DND-41 (cell line): ENCODE measurements around the gene OR7C1.
"Not testable (repeated sequence)": the region's sequence is repeated elsewhere in the genome, so short reads cannot be mapped to it uniquely, and the experiment has no call there.

Source experiments
- ATAC-seq: fragments of 200-7000 bp; cut with Tn5 transposase; 3 replicates; pipeline ENCODE4 v1.9.1; 2021; ENCODE audit warnings: low read depth; ENCODE audit not compliant: insufficient read depth
- DNase-seq: peaks from one replicate; pipeline ENCODE4 v3.0.0-alpha.2; 2020
- H2AFZ ChIP-seq: 2 replicates; pipeline ENCODE4 v1.6.0; 2012; ENCODE audit warnings: low read depth, low read length
- H3K27ac ChIP-seq: 2 replicates; pipeline ENCODE4 v1.5.1; 2012; ENCODE audit warnings: low read length, inconsistent platforms
- H3K27me3 ChIP-seq: fragments of 200-600 bp; sonication (generic); 2 replicates; pipeline ENCODE4 v1.6.0; 2012; ENCODE audit warnings: low read length, mild to moderate bottlenecking, inconsistent platforms; ENCODE audit not compliant: insufficient read depth, poor library complexity
- H3K36me3 ChIP-seq: 2 replicates; pipeline ENCODE4 v1.5.1; 2012; ENCODE audit warnings: low read length, inconsistent platforms; ENCODE audit not compliant: insufficient read depth
- H3K4me1 ChIP-seq: 2 replicates; pipeline ENCODE4 v1.5.1; 2012; ENCODE audit warnings: mild to moderate bottlenecking, low read length; ENCODE audit not compliant: insufficient read depth
- H3K4me2 ChIP-seq: 2 replicates; pipeline ENCODE4 v1.6.0; 2012; ENCODE audit warnings: mild to moderate bottlenecking, moderate library complexity, low read length, inconsistent platforms; ENCODE audit not compliant: insufficient read depth
- H3K4me3 ChIP-seq, 2 experiments: fragments of 200-600 bp in 1 of 2; shearing (Covaris generic) in 1 of 2; 2 replicates each; pipeline ENCODE4 v1.5.1; 2012 to 2016; ENCODE audit warnings: inconsistent platforms in 2 of 2, low read length in 2 of 2, mild to moderate bottlenecking in 2 of 2, low read depth in 1 of 2, moderate library complexity in 1 of 2
- H3K79me2 ChIP-seq: 2 replicates; pipeline ENCODE4 v1.6.0; 2012; ENCODE audit warnings: low read length, inconsistent platforms; ENCODE audit not compliant: insufficient read depth
- H3K9ac ChIP-seq: 2 replicates; pipeline ENCODE4 v1.6.0; 2012; ENCODE audit warnings: low read depth, mild to moderate bottlenecking, inconsistent platforms, low read length, moderate library complexity
- H3K9me3 ChIP-seq: 2 replicates; pipeline ENCODE4 v1.5.1; 2012; ENCODE audit warnings: low read length, moderate library complexity, mild to moderate bottlenecking, inconsistent platforms; ENCODE audit not compliant: insufficient read depth, severe bottlenecking
- H4K20me1 ChIP-seq: 2 replicates; pipeline ENCODE4 v1.6.0; 2012; ENCODE audit warnings: low read length; ENCODE audit not compliant: insufficient read depth
- EZH2 ChIP-seq: IDR thresholded peaks from 3 replicates; pipeline ENCODE4 v1.6.1; 2012; ENCODE audit warnings: borderline replicate concordance, low read depth, mild to moderate bottlenecking, moderate library complexity, low read length, inconsistent platforms; ENCODE audit not compliant: severe bottlenecking
- TF ChIP-seq, protein P1 (sequence below): IDR thresholded peaks from 2 replicates; pipeline ENCODE4 v1.5.1; 2012; ENCODE audit warnings: borderline replicate concordance, low read length, moderate library complexity, mild to moderate bottlenecking; ENCODE audit not compliant: poor library complexity, severe bottlenecking; ENCODE audit errors: extremely low read depth

Gene OR7C1

DNA sequence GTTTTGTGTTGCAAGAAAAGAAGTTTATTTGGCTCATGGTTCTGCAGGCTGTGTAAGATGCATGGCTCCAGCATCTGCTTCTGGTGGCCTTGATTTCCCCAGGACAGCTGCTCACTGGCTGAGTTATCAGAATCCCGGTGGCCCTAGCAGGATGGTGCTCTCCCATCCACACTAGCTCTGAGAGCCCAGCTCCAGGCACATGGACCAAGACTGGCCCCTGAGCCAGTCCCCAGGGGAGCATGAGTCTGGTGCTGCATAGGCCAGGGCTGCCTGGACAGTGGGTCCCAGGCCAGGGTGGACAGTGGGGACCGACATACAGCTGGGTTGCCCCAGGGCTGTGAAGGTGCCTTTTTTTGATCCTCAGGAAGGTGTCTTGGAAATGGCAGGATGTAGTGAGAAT lies 67.0 kb downstream of the OR7C1 start:
- DNase-seq (no peak), ATAC-seq (no peak)
- Histone ChIP-seq H3K79me2 (no peaks in the 10 kb centered on the region), H3K4me2 (no peak overlapping the region), H3K4me1 (peaks cover 23% of the 10 kb centered on the region), H3K4me3 (no peak overlapping the region), H3K27ac (no peak overlapping the region), H3K9me3 (no peaks in the 10 kb centered on the region), H3K9ac (no peak overlapping the region), H3K27me3 (no peaks in the 10 kb centered on the region), H2AFZ (no peak overlapping the region), H4K20me1 (no peaks in the 10 kb centered on the region; the same call in 1 of the 2 replicates), H3K36me3 (peaks cover 38% of the 10 kb centered on the region)
- TF ChIP-seq EZH2: no peak
- TF ChIP-seq, protein P1, sequence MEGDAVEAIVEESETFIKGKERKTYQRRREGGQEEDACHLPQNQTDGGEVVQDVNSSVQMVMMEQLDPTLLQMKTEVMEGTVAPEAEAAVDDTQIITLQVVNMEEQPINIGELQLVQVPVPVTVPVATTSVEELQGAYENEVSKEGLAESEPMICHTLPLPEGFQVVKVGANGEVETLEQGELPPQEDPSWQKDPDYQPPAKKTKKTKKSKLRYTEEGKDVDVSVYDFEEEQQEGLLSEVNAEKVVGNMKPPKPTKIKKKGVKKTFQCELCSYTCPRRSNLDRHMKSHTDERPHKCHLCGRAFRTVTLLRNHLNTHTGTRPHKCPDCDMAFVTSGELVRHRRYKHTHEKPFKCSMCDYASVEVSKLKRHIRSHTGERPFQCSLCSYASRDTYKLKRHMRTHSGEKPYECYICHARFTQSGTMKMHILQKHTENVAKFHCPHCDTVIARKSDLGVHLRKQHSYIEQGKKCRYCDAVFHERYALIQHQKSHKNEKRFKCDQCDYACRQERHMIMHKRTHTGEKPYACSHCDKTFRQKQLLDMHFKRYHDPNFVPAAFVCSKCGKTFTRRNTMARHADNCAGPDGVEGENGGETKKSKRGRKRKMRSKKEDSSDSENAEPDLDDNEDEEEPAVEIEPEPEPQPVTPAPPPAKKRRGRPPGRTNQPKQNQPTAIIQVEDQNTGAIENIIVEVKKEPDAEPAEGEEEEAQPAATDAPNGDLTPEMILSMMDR: no peak

DNA sequence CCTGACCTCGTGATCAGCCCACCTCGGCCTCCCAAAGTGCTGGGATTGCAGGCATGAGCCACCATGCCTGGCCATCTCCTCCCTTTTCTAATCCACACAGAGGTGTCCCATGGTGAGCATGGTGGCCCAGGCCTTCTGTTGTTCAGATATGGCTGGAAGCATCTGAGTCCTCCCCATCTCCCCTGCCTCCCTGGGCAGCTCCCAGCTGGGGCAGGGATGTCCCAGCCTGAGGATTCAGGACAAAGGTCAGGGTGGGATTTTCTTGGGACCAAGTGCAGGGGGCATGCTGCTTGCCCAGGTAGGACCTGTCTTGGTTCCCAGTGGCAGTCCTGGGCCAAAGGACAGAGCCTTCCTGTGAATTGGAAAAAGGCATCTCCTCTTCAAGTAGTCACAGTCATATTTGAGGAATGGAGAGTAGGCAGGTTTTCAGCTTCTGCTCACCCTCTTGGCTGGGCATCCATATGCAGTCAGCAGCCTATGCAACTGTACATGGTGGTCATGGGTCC lies 67.5 kb downstream of the OR7C1 start:
- Histone ChIP-seq H2AFZ (no peak overlapping the region), H3K27ac (no peak overlapping the region), H3K9ac (no peak overlapping the region), H3K4me3 (no peak overlapping the region), H3K36me3 (peaks cover 37% of the 10 kb centered on the region), H4K20me1 (no peaks in the 10 kb centered on the region; the same call in 1 of the 2 replicates), H3K9me3 (no peaks in the 10 kb centered on the region), H3K79me2 (no peaks in the 10 kb centered on the region), H3K4me1 (peaks cover 21% of the 10 kb centered on the region), H3K4me2 (no peak overlapping the region), H3K27me3 (no peaks in the 10 kb centered on the region)
- TF ChIP-seq, protein P1: no peak
- TF ChIP-seq EZH2: no peak
- ATAC-seq (no peak), DNase-seq (no peak)

DNA sequence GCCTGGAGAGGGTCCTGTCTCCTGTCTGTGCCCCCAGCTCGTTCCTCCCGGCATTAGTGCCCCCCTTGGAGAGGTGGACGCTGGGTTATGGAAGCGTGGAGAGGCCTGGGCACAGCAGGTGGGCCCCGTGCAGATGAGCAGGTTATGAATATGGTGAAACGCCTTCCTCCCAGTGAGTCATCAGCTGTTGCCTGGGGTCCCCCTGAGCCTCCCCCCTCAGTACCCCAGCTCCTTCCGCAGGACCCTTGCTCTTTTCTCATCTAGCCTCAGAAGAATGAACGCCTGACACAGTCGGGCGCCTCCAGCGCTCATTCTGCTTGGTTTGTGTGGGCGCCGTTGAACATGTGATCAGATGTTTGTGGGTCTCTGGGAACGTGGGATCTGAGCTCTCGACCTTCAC lies 69.1 kb downstream of the OR7C1 start:
- ATAC-seq, H3K4me1 ChIP-seq, H3K27ac ChIP-seq: not testable (repeated sequence)

DNA sequence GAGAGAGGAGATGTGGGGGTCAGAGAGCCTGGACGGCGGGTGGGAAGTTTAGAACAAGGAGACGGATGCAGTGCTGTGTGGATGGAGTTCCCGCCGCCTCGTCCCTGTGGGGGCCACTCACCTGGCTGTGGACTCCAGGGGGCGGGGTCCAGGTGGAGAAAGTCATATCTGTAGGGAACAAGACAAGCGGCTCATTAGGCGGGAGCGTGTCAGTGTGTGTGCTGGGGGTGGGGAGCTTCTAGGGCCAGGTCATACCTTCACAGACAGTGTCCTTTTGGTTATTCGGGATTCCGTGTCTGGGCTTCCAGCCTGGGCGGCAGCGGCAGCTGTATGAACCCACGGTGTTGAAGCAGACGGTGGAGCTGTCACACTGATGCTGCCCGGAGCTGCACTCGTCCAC lies 69.6 kb downstream of the OR7C1 start:
- ATAC-seq, H4K20me1 ChIP-seq: not testable (repeated sequence)

More for the DNA sequence above, 69.1 kb downstream of the OR7C1 start:
- not testable (repeated sequence) for H2AFZ ChIP-seq, H3K79me2 ChIP-seq, DNase-seq, H3K4me3 ChIP-seq, H3K4me2 ChIP-seq, H4K20me1 ChIP-seq, H3K27me3 ChIP-seq, H3K9me3 ChIP-seq, H3K9ac ChIP-seq
- peaks cover 30% of the 10 kb centered on the region for H3K36me3 ChIP-seq

More for the DNA sequence above, 69.6 kb downstream of the OR7C1 start:
- H3K9ac ChIP-seq, H3K27me3 ChIP-seq, H3K79me2 ChIP-seq, H2AFZ ChIP-seq, H3K4me2 ChIP-seq, H3K27ac ChIP-seq, H3K4me3 ChIP-seq, DNase-seq, H3K4me1 ChIP-seq, H3K9me3 ChIP-seq: not testable (repeated sequence)
- peaks cover 30% of the 10 kb centered on the region for H3K36me3 ChIP-seq
